SU-DHL-6 (cell line): ENCODE data around the gene TEX9.

ENCODE experiments used
- H2AFZ ChIP-seq: fragments of 200-600 bp; sonication (generic); 2 replicates; pipeline ENCODE4 v1.6.1; 2014; ENCODE audit warnings: low read depth, mild to moderate bottlenecking, moderate library complexity, mixed read lengths, antibody characterized with exemption, low read length; ENCODE audit not compliant: severe bottlenecking
- H3F3A ChIP-seq: fragments of 200-600 bp; shearing (Covaris generic); 2 replicates; pipeline ENCODE4 v1.6.0; 2016; ENCODE audit warnings: antibody characterized with exemption, mild to moderate bottlenecking; ENCODE audit not compliant: insufficient read depth
- H3K27ac ChIP-seq: fragments of 200-600 bp; sonication (generic); 2 replicates; pipeline ENCODE4 v1.5.1; 2016; ENCODE audit warnings: low read depth, mild to moderate bottlenecking, low read length, moderate library complexity, mixed read lengths
- H3K27me3 ChIP-seq: fragments of 200-600 bp; sonication (generic), shearing (Covaris generic); 2 replicates; pipeline ENCODE4 v1.6.0; 2014; ENCODE audit warnings: mild to moderate bottlenecking, low read length
- H3K36me3 ChIP-seq: fragments of 200-600 bp; sonication (generic); 2 replicates; pipeline ENCODE4 v1.6.1; 2014; ENCODE audit warnings: mild to moderate bottlenecking, low read length, mixed read lengths
- H3K4me2 ChIP-seq: fragments of 300-600, 200-600 bp; shearing (Covaris generic), sonication (generic); 2 replicates; pipeline ENCODE4 v1.6.0; 2014; ENCODE audit warnings: low read length, low read depth, mild to moderate bottlenecking; ENCODE audit not compliant: poor library complexity, severe bottlenecking
- H3K4me3 ChIP-seq: fragments of 200-600 bp; sonication (generic); 2 replicates; pipeline ENCODE4 v1.5.1; 2014; ENCODE audit warnings: antibody characterized with exemption, low read length, mild to moderate bottlenecking, mixed read lengths; ENCODE audit not compliant: insufficient read depth, poor library complexity, severe bottlenecking
- H3K79me2 ChIP-seq: fragments of 200-600 bp; sonication (generic); 2 replicates; pipeline ENCODE4 v1.6.1; 2014; ENCODE audit warnings: mild to moderate bottlenecking, low read length, moderate library complexity; ENCODE audit not compliant: insufficient read depth
- H3K9ac ChIP-seq: fragments of 200-600 bp; sonication (generic); 2 replicates; pipeline ENCODE4 v1.7.0; 2014; ENCODE audit warnings: mild to moderate bottlenecking, low read length
- H3K9me2 ChIP-seq: fragments of 200-600 bp; sonication (generic); replicated peaks from 2 replicates; pipeline ENCODE4 v1.6.1; 2014; ENCODE audit warnings: low read length; ENCODE audit not compliant: insufficient read depth
- H3K9me3 ChIP-seq: fragments of 200-600 bp; sonication (generic); 2 replicates; pipeline ENCODE4 v1.6.1; 2014; ENCODE audit warnings: low read length, mixed read lengths; ENCODE audit not compliant: insufficient read depth
- H4K20me1 ChIP-seq: fragments of 200-600 bp; sonication (generic); 2 replicates; pipeline ENCODE4 v1.6.1; 2014; ENCODE audit warnings: low read depth, mild to moderate bottlenecking, antibody characterized with exemption, low read length, moderate library complexity, mixed read lengths
- CTCF ChIP-seq: fragments of 200-600 bp; sonication (generic); IDR thresholded peaks from one replicate; pipeline ENCODE4 v1.5.1; 2017; ENCODE audit warnings: antibody characterized with exemption, mild to moderate bottlenecking, low read length, moderate library complexity; ENCODE audit not compliant: insufficient read depth, poor library complexity, severe bottlenecking
- EZH2phosphoT487 ChIP-seq: fragments of 200-600 bp; sonication (generic), shearing (Covaris generic); conservative IDR thresholded peaks from 2 replicates; pipeline ENCODE4 v1.6.1; 2018; ENCODE audit warnings: mild to moderate bottlenecking, antibody characterized with exemption, low read length, moderate library complexity, mixed read lengths

Gene TEX9

GRCh38 chr15:56346414-56346813 lies 18.8 kb upstream of the TEX9 start:
- no peak overlapping the region for H3K4me2 ChIP-seq
- H4K20me1 ChIP-seq = no peaks in the 10 kb centered on the region
- H3K27ac ChIP-seq = no peak overlapping the region
- no peak overlapping the region for H2AFZ ChIP-seq
- TF ChIP-seq CTCF (no peak), EZH2phosphoT487 (no peak)
- H3K27me3 ChIP-seq = no peaks in the 10 kb centered on the region
- no peaks in the 10 kb centered on the region for H3F3A ChIP-seq
- no peak overlapping the region for H3K4me3 ChIP-seq
- no peak overlapping the region for H3K9ac ChIP-seq
- no peaks in the 10 kb centered on the region for H3K36me3 ChIP-seq
- no peaks in the 10 kb centered on the region for H3K79me2 ChIP-seq
- H3K9me2 ChIP-seq = no peaks in the 10 kb centered on the region
- H3K9me3 ChIP-seq = no peaks in the 10 kb centered on the region

GRCh38 chr15:56349554-56349953 lies 15.7 kb upstream of the TEX9 start:
- no peak overlapping the region for H2AFZ ChIP-seq
- no peak overlapping the region for H3K4me3 ChIP-seq
- no peaks in the 10 kb centered on the region for H3F3A ChIP-seq
- no peaks in the 10 kb centered on the region for H3K79me2 ChIP-seq
- no peak overlapping the region for H3K27ac ChIP-seq
- no peak overlapping the region for H3K9ac ChIP-seq
- no peak for TF ChIP-seq CTCF
- TF ChIP-seq EZH2phosphoT487 = no peak
- no peak overlapping the region for H3K4me2 ChIP-seq
- no peaks in the 10 kb centered on the region for H3K9me3 ChIP-seq
- H4K20me1 ChIP-seq = no peaks in the 10 kb centered on the region
- no peaks in the 10 kb centered on the region for H3K9me2 ChIP-seq
- no peaks in the 10 kb centered on the region for H3K27me3 ChIP-seq
- no peaks in the 10 kb centered on the region for H3K36me3 ChIP-seq

- no peak overlapping the region for H3K4me3 ChIP-seq
- H3F3A ChIP-seq = no peaks in the 10 kb centered on the region
- no peak overlapping the region for H3K27ac ChIP-seq
- H3K79me2 ChIP-seq = no peaks in the 10 kb centered on the region
- no peaks in the 10 kb centered on the region for H3K36me3 ChIP-seq
- H3K9me2 ChIP-seq = no peaks in the 10 kb centered on the region
- H3K9ac ChIP-seq = no peak overlapping the region
- H3K4me2 ChIP-seq = no peak overlapping the region
- TF ChIP-seq EZH2phosphoT487 = no peak
- TF ChIP-seq CTCF = no peak
- H3K27me3 ChIP-seq = no peaks in the 10 kb centered on the region
- H2AFZ ChIP-seq = no peak overlapping the region
- no peaks in the 10 kb centered on the region for H3K9me3 ChIP-seq
- no peaks in the 10 kb centered on the region for H4K20me1 ChIP-seq
Measured at GRCh38 chr15:56351353-56351752, 13.9 kb upstream of the TEX9 start.
